Lower leg skin (tissue), 3 donors: Measurements from ENCODE around the gene EFS.

Source experiments
- POLR2A ChIP-seq, 2 donors: fragments of 450-650 bp; IDR thresholded peaks; one replicate each; pipeline ENCODE4 v1.6.1; 2016 to 2017; ENCODE audit warnings: antibody characterized with exemption in 2 of 2, mild to moderate bottlenecking in 1 of 2, moderate library complexity in 1 of 2
- TF ChIP-seq, protein P1 (sequence below), 3 donors: fragments of 450-650 bp; IDR thresholded peaks; one replicate each; pipeline ENCODE4 v1.5.1; 2016; ENCODE audit warnings: antibody characterized with exemption in 3 of 3, mild to moderate bottlenecking in 3 of 3, moderate library complexity in 2 of 3

- TF ChIP-seq, protein P1, sequence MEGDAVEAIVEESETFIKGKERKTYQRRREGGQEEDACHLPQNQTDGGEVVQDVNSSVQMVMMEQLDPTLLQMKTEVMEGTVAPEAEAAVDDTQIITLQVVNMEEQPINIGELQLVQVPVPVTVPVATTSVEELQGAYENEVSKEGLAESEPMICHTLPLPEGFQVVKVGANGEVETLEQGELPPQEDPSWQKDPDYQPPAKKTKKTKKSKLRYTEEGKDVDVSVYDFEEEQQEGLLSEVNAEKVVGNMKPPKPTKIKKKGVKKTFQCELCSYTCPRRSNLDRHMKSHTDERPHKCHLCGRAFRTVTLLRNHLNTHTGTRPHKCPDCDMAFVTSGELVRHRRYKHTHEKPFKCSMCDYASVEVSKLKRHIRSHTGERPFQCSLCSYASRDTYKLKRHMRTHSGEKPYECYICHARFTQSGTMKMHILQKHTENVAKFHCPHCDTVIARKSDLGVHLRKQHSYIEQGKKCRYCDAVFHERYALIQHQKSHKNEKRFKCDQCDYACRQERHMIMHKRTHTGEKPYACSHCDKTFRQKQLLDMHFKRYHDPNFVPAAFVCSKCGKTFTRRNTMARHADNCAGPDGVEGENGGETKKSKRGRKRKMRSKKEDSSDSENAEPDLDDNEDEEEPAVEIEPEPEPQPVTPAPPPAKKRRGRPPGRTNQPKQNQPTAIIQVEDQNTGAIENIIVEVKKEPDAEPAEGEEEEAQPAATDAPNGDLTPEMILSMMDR (IDR thresholded peaks at IDR 0.05) = no peak
- TF ChIP-seq POLR2A (IDR thresholded peaks at IDR 0.05) = no peak
Measured at GRCh38 chr14:23360496-23360895, 4.5 kb downstream of the EFS start.
